GM21423 (cell line): Measurements from ENCODE around the gene NBEAL2.

Experiments
- ATAC-seq: cut with Tn5 transposase; IDR thresholded peaks from one replicate; pipeline ENCODE4 v1.9.1; 2021; ENCODE audit warnings: mild to moderate bottlenecking, moderate library complexity; ENCODE audit not compliant: unreplicated experiment

The NBEAL2 gene

DNA sequence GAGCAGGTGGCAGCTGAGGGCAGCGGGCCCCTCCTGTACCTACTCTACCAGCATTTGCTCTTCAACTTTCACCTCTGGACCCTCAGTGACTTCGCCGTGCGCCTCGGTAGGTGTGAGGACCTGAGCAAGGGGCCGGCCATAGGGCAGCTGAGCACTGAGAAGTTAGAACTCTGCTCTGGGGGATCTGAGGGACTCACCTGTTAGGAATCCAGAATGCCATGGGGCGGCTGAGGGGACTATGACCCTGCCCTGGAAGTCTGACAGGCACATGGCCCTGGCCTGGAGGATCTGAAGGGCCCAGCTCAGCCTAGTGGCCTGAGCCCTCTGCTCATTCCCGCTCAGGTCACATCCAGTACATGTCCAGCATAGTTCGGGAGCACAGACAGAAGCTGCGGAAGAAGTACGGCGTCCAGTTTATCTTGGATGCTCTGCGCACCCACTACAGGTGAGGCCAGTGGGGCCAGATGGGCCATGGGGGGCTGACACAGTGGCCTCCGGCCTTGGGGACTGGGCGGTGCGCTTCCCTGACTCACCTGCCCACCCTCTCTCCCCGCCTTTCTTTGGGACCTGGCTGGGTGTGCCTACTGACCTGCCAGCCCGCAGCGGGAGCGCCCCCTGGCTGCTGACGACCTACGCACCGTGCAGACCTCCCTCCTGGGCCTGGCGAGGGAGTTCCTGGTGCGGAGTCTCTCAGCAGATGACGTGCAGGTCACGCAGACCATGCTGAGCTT, 18.8 kb downstream of the NBEAL2 start:
- ATAC-seq: no peak

GRCh38 chr3:46998852-46999515, 19.5 kb downstream of the NBEAL2 start:
- no peak for ATAC-seq

DNA sequence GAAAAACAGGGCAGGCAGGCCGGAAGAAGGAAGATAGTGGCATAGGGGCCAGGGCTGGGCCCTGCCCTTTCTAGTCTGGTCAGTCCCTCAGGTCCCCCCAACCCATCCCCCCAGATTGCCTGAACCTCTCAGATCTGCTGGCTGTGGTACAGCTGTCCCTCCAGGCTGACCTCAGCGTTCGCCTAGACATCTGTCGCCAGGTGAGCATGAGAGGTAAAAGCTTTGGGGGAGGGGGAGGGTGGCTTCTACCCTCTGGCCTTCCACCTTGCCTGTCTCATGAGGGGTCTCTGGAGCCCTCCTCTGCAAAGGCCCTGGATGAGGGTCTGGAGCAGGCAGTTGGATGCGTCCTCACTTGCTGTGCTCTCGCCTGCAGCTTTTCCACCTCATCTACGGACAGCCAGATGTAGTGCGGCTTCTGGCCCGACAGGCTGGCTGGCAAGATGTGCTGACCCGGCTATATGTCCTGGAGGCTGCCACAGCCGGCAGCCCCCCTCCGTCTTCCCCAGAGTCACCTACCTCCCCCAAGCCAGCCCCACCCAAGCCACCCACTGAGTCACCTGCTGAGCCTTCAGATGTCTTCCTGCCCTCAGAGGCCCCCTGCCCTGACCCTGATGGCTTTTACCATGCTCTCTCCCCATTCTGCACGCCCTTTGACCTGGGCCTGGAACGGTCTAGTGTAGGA, 20.2 kb downstream of the NBEAL2 start:
- no peak for ATAC-seq

DNA sequence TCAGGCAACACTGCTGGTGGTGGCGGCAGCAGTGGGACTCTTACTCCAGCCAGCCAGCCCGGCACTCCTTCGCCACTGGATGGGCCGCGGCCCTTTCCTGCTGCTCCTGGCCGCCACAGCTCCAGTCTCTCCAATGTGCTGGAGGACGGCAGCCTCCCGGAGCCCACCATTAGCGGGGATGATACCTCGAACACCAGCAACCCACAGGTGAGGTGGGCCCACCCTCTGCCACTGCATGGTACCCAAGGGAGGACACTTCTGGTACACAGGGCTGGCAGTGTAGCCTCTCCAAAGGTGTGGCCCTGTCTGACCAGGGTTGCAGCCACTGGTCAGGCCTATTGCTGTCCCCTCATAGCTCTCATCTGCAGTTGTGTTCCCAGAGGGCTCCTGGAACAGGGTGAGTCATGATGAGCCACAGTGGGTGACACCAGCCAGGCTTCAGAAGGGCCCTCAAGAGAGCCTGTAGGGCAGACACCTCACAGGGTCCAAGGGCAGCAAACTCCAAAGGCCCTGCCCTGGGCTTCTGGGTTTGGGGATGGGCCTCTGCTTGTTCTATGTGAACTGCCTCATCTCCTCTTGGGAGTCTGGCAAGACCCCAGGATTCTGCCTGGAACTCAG, 20.8 kb downstream of the NBEAL2 start:
- ATAC-seq: no peak

DNA sequence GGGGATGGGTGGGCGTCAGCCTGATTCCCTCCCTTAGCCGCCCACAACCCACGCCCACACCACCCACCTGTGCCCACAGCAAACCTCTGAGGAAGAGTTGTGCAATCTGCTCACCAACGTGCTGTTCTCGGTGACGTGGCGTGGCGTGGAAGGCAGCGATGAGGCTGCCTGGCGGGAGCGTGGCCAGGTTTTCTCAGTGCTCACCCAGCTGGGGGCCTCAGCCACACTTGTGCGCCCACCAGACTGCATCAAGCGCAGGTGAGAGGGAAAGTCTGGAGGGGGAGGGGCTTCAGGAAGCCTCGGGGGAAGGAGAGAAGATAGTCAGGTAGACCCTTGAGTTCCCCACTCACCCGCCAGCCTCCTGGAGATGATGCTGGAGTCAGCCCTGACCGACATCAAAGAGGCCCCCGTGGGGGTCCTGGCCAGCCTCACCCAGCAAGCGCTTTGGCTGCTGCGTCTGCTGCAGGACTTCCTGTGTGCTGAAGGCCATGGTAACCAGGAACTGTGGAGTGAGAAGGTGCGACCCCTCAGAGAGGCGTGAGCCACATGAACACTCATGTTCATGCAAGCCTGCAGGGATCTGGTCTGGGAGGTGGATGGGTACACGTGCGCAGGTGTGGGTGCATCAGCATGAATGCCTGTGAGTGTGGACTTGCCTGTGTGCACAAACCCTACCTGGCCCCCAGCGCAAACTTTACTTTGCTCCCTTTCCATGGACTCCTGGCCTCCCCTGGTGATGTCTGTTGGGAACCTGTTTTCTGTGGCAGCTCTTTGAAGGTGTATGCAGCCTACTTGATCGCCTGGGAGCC, 21.7 kb downstream of the NBEAL2 start:
- no peak for ATAC-seq

- no peak for ATAC-seq
Measured at GRCh38 chr3:47001731-47002170, 22.3 kb downstream of the NBEAL2 start.

DNA sequence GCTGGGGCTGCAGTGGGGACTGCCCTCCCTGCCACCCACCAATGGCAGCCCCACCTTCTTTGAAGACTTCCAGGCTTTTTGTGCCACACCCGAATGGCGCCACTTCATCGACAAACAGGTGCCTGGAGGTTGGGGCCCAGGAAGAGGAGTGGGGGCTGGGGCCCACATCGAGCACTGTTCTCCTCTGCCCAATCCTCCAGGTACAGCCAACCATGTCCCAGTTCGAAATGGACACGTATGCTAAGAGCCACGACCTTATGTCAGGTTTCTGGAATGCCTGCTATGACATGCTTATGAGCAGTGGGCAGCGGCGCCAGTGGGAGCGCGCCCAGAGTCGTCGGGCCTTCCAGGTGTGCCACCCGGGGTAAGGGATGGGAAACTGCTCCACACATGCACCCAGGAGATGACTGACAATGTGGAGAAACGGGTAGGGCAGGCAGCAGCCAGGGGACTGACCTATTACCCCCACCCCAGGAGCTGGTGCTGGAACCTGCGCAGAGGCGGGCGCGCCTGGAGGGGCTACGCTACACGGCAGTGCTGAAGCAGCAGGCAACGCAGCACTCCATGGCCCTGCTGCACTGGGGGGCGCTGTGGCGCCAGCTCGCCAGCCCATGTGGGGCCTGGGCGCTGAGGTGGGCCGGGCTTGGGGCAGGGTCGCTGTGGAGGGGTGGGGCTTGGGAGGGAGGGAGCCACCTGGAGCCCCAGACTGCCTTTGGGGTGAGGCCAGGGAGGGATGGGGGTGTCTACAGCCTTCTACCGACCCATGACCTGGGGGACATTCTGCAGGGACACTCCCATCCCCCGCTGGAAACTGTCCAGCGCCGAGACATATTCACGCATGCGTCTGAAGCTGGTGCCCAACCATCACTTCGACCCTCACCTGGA, 22.9 kb downstream of the NBEAL2 start:
- no peak for ATAC-seq

GRCh38 chr3:47003056-47003410, 23.6 kb downstream of the NBEAL2 start:
- no peak for ATAC-seq

- ATAC-seq: no peak
Measured at GRCh38 chr3:47003461-47004368, 24.2 kb downstream of the NBEAL2 start.

DNA sequence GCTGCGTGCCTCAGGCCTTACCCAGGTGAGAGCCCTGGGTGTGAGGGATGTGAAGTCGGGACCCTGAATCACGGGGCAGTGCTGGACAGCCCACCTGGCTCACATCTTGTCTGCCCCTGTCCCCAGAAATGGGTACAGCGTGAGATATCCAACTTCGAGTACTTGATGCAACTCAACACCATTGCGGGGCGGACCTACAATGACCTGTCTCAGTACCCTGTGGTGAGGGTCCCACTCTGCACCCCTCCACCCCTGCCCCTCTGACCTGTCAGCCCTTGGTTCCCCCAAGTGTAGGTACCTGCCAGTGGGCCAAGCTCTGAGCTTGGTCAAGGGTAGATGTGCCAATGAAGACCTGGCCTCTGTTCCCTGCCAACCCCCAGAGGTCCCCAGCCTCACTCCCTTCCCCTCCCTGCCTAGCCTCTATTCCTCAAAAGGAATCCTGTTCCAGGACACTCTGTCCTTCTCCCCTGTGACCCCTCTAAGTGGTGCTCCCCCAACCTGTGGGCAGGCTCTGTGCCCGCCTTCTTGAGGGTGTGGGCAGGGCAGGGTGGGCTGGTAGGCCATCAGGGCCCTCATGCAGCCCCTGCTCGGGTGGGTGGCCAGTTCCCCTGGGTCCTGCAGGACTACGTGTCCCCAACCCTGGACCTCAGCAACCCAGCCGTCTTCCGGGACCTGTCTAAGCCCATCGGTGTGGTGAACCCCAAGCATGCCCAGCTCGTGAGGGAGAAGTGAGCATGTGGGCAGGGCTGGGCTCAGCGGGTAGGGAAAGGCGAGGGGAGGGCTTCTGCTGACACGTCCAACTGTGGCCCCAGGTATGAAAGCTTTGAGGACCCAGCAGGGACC, 25.1 kb downstream of the NBEAL2 start:
- ATAC-seq: no peak

DNA sequence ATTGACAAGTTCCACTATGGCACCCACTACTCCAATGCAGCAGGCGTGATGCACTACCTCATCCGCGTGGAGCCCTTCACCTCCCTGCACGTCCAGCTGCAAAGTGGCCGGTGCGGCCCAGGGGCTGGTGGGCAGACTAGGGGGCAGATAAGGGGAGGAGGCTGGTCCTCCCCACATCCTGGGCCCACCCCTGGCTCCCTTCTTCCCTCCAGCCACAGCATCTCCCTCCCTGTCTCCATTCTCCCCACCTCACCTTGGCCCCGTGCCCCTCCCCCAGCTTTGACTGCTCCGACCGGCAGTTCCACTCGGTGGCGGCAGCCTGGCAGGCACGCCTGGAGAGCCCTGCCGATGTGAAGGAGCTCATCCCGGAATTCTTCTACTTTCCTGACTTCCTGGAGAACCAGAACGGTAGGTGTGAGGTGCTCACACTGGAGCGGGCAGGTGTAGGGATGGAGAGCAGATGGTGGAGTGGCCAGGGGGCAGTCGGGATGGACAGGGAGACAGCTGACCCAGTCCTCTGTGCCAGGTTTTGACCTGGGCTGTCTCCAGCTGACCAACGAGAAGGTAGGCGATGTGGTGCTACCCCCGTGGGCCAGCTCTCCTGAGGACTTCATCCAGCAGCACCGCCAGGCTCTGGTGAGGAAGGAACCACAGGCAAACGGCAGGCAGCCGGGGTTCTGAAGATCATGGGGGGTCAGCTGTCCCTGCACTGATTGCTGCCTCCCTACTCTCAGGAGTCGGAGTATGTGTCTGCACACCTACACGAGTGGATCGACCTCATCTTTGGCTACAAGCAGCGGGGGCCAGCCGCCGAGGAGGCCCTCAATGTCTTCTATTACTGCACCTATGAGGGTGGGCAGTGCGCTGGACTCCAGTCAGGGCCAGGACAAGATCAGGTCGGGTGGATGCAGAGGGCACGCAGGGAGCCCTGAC, 26.0 kb downstream of the NBEAL2 start:
- no peak for ATAC-seq

GRCh38 chr3:47006145-47006651, 26.7 kb downstream of the NBEAL2 start:
- no peak for ATAC-seq

GRCh38 chr3:47007001-47007400, 27.5 kb downstream of the NBEAL2 start:
- ATAC-seq: no peak

- no peak for ATAC-seq
Measured at GRCh38 chr3:47007482-47008233, 28.2 kb downstream of the NBEAL2 start.

DNA sequence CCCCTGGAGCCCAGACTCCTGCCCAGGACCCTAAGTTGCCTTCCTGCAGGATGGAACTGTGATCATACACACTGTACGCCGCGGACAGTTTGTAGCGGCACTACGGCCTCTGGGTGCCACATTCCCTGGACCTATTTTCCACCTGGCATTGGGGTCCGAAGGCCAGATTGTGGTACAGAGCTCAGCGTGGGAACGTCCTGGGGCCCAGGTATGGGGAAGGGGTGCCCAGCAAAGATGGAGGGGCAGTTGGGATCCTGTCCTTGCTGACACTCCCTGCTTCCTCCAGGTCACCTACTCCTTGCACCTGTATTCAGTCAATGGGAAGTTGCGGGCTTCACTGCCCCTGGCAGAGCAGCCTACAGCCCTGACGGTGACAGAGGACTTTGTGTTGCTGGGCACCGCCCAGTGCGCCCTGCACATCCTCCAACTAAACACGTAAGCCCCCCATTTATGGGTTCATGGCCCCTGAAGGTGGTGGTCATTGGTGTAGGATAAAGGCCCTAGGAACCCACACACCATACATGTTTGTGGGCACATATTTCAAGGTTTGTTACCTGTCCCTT, 28.8 kb downstream of the NBEAL2 start:
- ATAC-seq: no peak

DNA sequence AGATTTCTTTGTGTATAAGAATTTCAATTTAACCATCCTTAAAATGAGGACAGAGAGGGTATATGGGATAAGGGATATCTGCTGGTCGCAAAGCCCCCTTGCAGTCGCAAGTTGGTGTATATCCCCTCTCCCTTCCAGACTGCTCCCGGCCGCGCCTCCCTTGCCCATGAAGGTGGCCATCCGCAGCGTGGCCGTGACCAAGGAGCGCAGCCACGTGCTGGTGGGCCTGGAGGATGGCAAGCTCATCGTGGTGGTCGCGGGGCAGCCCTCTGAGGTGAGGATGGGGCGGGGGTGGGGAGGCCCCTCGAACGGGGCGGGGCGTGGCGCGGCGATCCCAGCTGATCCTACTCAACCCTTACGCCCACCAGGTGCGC, 29.4 kb downstream of the NBEAL2 start:
- ATAC-seq: no peak
